Fibroblast of lung (primary cell): Measurements from ENCODE around the gene SPATC1L. TPM values are rescaled to one million over a fixed set of nuclear protein-coding genes. Genes with fewer than 3 reads are reported as not detected.

ENCODE experiments used
- DNase-seq, 2 donors: peaks; one replicate each; pipeline versions ENCODE4 v3.0.0 to v3.0.0-alpha.2; 2010; ENCODE audit warnings: low read depth in 2 of 2
- H2AFZ ChIP-seq: 2 replicates; pipeline ENCODE4 v1.5.1; 2012; ENCODE audit warnings: low read length, control low read depth, inconsistent platforms
- H3K27ac ChIP-seq: 2 replicates; pipeline ENCODE4 v1.5.1; 2011; ENCODE audit warnings: low read length, control low read depth; ENCODE audit not compliant: insufficient read depth
- H3K27me3 ChIP-seq: 2 replicates; pipeline ENCODE4 v1.5.1; 2011; ENCODE audit warnings: mild to moderate bottlenecking, low read length; ENCODE audit not compliant: control insufficient read depth, insufficient read depth
- H3K36me3 ChIP-seq: 2 replicates; pipeline ENCODE4 v1.5.1; 2011; ENCODE audit warnings: low read length; ENCODE audit not compliant: control insufficient read depth, insufficient read depth
- H3K4me1 ChIP-seq: 2 replicates; pipeline ENCODE4 v1.5.1; 2011; ENCODE audit warnings: low read length; ENCODE audit not compliant: control insufficient read depth, insufficient read depth; ENCODE audit errors: extremely low read depth
- H3K4me2 ChIP-seq: 2 replicates; pipeline ENCODE4 v1.5.1; 2011; ENCODE audit warnings: low read length, control low read depth; ENCODE audit not compliant: insufficient read depth; ENCODE audit errors: extremely low read depth
- H3K4me3 ChIP-seq, 4 experiments: fragments of 200-600 bp in 1 of 4; sonication (generic) in 1 of 4; replicated peaks in 1 of 4; 2 replicates each; pipeline ENCODE4 v1.5.1; 2011 to 2016; ENCODE audit warnings: low read length in 4 of 4, low read depth in 3 of 4, mild to moderate bottlenecking in 3 of 4, control low read depth in 2 of 4, inconsistent platforms in 1 of 4, mixed read lengths in 1 of 4; ENCODE audit not compliant: insufficient read depth in 1 of 4; ENCODE audit errors: control extremely low read depth in 1 of 4
- H3K79me2 ChIP-seq: 2 replicates; pipeline ENCODE4 v1.5.1; 2012; ENCODE audit warnings: mild to moderate bottlenecking, low read length, inconsistent platforms; ENCODE audit not compliant: control insufficient read depth, insufficient read depth
- H3K9ac ChIP-seq: 2 replicates; pipeline ENCODE4 v1.5.1; 2011; ENCODE audit warnings: mild to moderate bottlenecking, low read length, control low read depth; ENCODE audit not compliant: insufficient read depth
- H3K9me3 ChIP-seq: 2 replicates; pipeline ENCODE4 v1.5.1; 2012; ENCODE audit warnings: low read depth, low read length; ENCODE audit not compliant: control insufficient read depth, insufficient read depth
- H4K20me1 ChIP-seq: 2 replicates; pipeline ENCODE4 v1.5.1; 2011; ENCODE audit warnings: low read length; ENCODE audit not compliant: control insufficient read depth, insufficient read depth; ENCODE audit errors: extremely low read depth
- CTCF ChIP-seq, 2 donors: IDR thresholded peaks in 1 of 2; conservative IDR thresholded peaks in 1 of 2; 1 replicate in 1 of 2; 2 replicates in 1 of 2; pipeline ENCODE4 v1.5.1; 2011 to 2012; ENCODE audit warnings: low read length in 2 of 2, control low read depth in 1 of 2, inconsistent platforms in 1 of 2, low read depth in 1 of 2, mild to moderate bottlenecking in 1 of 2
- EZH2 ChIP-seq: IDR thresholded peaks from 2 replicates; pipeline ENCODE4 v1.5.1; 2012; ENCODE audit warnings: low read length, control low read depth, mild to moderate bottlenecking; ENCODE audit errors: missing control alignments
- polyA plus RNA-seq, 2 donors: library from polyadenylated mRNA; depleted of rRNA in 1 of 2; stranded (reverse) in 1 of 2; unstranded in 1 of 2; fragments of >200 nt; gene quantifications; 2 replicates each; pipeline ENCODE4 v1.2.1, GENCODE V29; 2011 to 2012; ENCODE audit warnings: missing spikeins in 1 of 2
- total RNA-seq: library from RNA; depleted of rRNA; stranded (reverse); fragments of >200 nt; gene quantifications from 2 replicates; pipeline ENCODE4 v1.2.1, GENCODE V29; 2014

Gene SPATC1L
- total and polyA plus RNA-seq, 2 donors (not counting 1 experiment from before 2014, with no cell fraction given), result 2.9 to 9.6 TPM

GRCh38 chr21:46151989-46152926, 32.0 kb downstream of the SPATC1L start:
- H4K20me1 ChIP-seq, result no peaks in the 10 kb centered on the region
- H2AFZ ChIP-seq, result no peak overlapping the region
- H3K27me3 ChIP-seq, result no peaks in the 10 kb centered on the region
- no peak overlapping the region for H3K9ac ChIP-seq
- no peak overlapping the region for H3K27ac ChIP-seq
- TF ChIP-seq CTCF (conservative IDR thresholded peaks at IDR 0.05 in 1 of 2, IDR thresholded peaks at IDR 0.05 in 1 of 2; ENCODE audit: low read depth in 1 of 2, low read length in 2 of 2) (no peak), EZH2 (no peak)
- no peaks in the 10 kb centered on the region for H3K9me3 ChIP-seq
- no peak for DNase-seq
- H3K79me2 ChIP-seq, result no peaks in the 10 kb centered on the region
- H3K4me2 ChIP-seq, result no peak overlapping the region
- peaks cover 2% of the 10 kb centered on the region for H3K4me1 ChIP-seq
- H3K4me3 ChIP-seq, result no peak overlapping the region
- H3K36me3 ChIP-seq, result no peaks in the 10 kb centered on the region

GRCh38 chr21:46151261-46151988, 32.8 kb downstream of the SPATC1L start:
- H3K4me1 ChIP-seq, result peaks cover 2% of the 10 kb centered on the region
- DNase-seq, result no peak
- H3K79me2 ChIP-seq, result no peaks in the 10 kb centered on the region
- no peak overlapping the region for H3K27ac ChIP-seq
- no peaks in the 10 kb centered on the region for H3K9me3 ChIP-seq
- no peak overlapping the region for H2AFZ ChIP-seq
- H3K4me3 ChIP-seq, result no peak overlapping the region
- H4K20me1 ChIP-seq, result no peaks in the 10 kb centered on the region
- no peak overlapping the region for H3K9ac ChIP-seq
- H3K36me3 ChIP-seq, result no peaks in the 10 kb centered on the region
- TF ChIP-seq CTCF (conservative IDR thresholded peaks at IDR 0.05 in 1 of 2, IDR thresholded peaks at IDR 0.05 in 1 of 2; ENCODE audit: low read depth in 1 of 2, low read length in 2 of 2) (no peak), EZH2 (no peak)
- H3K4me2 ChIP-seq, result no peak overlapping the region
- H3K27me3 ChIP-seq, result no peaks in the 10 kb centered on the region

- Histone ChIP-seq H3K79me2 (no peaks in the 10 kb centered on the region), H2AFZ (no peak overlapping the region), H3K27ac (no peak overlapping the region), H4K20me1 (no peaks in the 10 kb centered on the region), H3K4me1 (peaks cover 2% of the 10 kb centered on the region), H3K27me3 (no peaks in the 10 kb centered on the region), H3K4me2 (no peak overlapping the region), H3K9me3 (no peaks in the 10 kb centered on the region), H3K4me3 (no peak overlapping the region), H3K9ac (no peak overlapping the region), H3K36me3 (no peaks in the 10 kb centered on the region)
- no peak for DNase-seq
- TF ChIP-seq CTCF (conservative IDR thresholded peaks at IDR 0.05 in 1 of 2, IDR thresholded peaks at IDR 0.05 in 1 of 2; ENCODE audit: low read depth in 1 of 2, low read length in 2 of 2) (no peak), EZH2 (no peak)
Measured at GRCh38 chr21:46150491-46151121, 33.7 kb downstream of the SPATC1L start.
